Femur (tissue), 1 donor: ENCODE data around the gene ABI1.
"Not testable (repeated sequence)": the region's sequence is repeated elsewhere in the genome, so short reads cannot be mapped to it uniquely, and the experiment has no call there.

Experiments
- DNase-seq: peaks from one replicate; pipeline ENCODE4 v3.0.0-alpha.2; 2017

ABI1 gene

DNA sequence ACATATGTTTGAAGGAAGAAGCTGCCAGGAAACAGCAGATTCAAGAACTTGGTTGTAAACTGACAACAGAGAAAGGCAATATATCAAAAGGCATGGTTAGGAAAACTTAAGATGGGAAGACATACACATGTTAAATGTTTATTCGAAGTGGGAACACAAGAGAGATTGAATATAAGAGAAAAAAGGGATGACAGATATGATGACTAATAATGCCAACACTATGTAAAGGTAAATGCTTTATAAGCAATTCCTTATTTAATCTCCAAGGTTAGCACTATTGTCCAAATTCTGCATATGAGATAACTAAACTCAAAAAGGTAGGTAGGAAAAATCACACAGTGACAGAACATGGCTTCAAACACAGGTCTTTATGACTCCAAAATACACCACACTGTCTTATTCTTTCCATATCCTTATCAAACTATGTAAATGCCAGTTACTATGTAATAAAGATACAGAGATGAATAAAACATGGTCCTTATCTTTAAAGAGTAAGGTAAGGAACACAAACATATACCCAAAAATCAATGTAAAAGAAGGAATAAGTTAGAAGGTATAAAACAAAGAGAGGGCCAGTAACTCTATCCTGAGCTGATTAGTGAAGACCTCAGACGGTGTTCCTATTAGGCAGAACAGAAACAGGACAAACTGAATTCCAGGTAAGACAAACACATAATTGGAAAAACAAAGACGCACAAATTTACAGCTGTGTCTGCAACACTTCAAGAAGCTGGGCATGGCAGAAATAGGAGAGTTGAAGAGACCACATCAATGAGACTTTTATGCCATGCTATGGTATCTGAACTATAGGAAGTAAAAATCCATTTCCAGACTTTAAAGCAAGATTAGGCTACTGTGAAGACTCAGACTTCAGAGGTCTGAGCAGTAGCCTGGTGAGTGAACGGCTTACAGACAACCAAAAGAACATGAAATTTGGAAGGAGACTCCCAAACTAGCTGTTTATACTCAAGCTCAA, 56.1 kb downstream of the ABI1 start:
- DNase-seq = no peak

GRCh38 chr10:26803849-26804248, 56.9 kb downstream of the ABI1 start:
- no peak for DNase-seq

- DNase-seq = no peak
Measured at GRCh38 chr10:26802527-26802926, 58.2 kb downstream of the ABI1 start.

DNA sequence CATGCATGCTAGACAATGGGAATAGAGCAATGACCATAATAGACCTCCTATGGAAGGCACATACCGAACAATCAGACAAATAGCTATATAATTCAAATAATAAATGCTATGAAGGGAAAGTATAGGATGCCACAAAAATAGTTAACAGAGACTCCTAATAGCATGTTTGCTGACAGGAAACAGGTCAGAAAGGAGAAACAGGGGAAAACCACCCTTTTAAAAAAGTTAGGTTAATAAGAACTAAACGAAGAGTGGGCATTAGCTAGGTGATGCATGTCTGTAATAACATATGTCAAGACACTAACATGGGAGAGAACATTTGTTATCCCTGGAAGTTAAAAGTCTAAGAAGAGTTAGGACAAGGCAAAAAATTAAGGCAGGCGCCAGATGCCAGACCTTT, 58.9 kb downstream of the ABI1 start:
- no peak for DNase-seq

- no peak for DNase-seq
Measured at GRCh38 chr10:26801274-26801673, 59.5 kb downstream of the ABI1 start.

DNA sequence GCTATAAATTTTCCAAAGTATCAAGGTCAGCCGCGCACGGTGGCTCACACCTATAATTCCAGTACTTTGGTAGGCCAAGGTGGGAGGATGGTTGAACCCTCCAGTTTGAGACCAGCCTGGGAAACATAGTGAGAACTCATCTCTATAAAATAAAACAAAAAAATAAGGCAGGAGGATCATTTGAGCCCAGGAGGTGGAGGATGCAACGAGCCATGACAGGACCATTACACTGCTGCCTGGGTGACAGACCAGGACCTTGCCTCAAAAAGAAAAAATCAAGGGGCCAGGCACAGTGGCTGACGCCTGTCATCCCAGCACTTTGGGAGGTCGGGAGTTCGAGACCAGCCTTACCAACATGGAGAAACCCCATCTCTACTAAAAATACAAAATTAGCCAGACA, 60.3 kb downstream of the ABI1 start:
- no peak for DNase-seq

DNA sequence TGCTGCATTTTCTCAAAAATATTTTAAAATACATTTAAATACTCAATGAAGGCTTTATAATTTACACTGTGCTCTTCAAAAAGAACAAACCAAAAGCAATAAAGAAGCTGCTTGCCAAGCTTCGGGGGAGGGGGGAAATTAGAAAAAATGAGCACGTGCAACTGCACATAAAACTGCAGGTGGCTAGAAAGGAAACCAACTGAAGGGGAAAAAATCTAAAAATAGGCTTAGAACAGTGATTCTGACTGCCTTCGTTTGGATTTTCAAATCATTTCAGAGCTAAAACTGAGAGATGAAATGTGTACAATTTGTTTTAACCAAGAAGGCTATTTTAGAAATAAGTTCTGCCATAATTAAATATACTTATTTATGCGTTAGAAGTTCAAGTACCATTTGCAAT, 61.4 kb downstream of the ABI1 start:
- no peak for DNase-seq

DNA sequence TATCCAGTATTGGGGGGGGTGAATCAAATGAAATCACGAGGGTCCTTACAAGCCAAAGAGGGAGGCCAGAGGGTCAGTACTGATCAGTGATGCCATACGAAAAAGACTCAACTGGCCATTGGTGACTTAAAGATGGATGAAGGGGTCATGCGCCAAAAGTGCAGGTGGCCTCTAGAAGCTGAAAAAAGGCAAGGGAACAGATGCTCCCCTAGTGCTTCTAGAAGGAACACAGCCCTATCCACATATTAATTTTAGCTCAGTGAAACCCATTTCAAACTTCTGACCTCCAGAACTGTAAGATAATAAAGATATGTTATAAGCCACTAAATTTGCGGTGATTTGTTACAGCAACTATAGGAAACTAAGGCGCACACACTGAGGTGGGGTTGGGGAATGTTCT, 62.5 kb downstream of the ABI1 start:
- DNase-seq = no peak

GRCh38 chr10:26797340-26797739, 63.4 kb downstream of the ABI1 start:
- DNase-seq = no peak

DNA sequence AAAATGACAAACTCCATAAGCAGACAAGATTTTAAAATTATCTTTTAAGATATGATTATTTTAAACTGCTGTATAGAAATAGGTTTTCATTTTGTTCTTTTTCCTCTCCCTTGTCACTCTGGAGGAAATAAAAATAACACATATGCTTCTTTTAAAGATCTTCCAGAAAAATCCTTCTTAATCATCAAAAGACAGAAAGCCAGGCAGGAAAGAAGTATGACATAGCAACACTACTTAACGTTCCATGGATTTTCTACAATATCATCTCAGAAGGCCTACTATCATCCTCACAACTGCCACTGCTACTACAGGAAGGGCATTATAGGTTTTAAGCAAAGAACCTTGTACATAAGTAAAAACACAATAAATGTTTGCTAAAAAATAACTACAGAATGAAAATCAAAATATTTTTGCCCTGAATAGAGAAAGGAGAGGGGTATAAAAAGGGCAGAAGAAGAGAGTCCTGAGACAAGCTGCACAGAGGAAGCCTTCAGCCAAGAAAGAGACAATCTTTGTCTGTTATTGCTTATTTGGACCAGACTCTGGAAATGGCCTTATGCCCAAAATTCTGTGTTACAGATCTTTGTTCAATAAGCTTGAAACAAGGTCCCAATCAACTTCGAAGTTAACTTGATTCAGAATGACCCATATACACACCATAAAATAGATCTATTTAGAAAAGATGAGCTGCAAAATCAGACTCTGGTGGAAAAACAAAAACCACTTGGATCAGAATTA, 67.8 kb downstream of the ABI1 start:
- no peak for DNase-seq

- no peak for DNase-seq
Measured at GRCh38 chr10:26790221-26790995, 70.3 kb downstream of the ABI1 start.

GRCh38 chr10:26789779-26790178, 71.0 kb downstream of the ABI1 start:
- DNase-seq = not testable (repeated sequence)

DNA sequence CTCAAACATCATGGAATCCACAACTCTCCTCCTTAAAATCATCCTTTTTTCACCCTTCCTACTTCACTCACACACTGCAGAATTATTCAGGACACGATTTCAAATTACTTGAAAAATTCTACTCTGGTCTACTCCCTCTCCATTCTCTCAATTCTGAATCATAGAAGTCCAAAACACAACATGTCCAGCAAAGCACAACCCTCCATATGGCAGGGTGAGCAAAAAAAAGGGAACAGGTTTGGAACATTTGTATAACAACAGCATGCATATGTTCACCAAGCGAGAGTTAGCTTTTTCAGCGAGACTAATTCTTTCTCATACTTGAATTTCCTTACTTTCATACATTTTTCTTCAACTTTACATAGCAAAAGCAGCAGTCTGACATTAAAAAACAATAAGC, 73.4 kb downstream of the ABI1 start:
- no peak for DNase-seq

GRCh38 chr10:26781797-26782196, 79.0 kb downstream of the ABI1 start:
- DNase-seq = no peak

DNA sequence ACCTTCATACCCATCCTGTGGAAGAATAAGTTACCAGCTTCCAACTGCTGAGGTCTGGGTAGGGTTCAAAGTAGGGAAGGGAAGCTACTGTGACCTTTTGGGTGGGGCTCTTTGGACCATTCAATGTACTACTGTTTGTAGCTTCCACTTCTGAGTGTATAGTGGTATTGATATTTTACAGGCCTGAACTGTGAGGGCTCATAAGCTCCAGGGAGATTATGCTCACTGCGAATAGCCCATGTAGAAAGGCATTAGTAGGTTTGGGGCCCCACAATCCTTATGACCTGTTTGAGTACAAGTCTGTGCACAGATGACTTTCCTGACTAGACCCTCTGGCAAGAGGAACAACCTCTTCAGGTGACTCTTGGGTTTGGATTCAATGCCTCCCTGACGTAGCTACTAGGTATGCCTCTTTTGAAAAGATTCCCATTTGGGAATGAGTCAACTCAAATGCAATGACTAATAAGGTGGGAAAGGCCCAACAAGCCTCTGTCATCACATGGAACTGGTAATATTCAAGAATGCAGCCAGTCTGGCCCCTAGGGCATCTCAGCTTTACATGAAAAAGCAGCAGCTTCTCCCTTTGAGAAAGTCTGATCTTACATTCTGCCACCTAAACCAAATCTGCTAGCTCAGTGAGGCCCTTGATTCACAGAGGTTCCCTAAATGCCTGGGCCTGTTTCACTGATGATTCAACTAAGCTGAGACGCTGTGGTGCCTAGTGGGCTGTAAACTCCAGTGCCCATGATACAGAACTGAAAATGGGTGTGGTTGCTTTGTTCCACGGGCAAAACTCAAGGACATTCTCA, 79.8 kb downstream of the ABI1 start:
- DNase-seq = no peak

- no peak for DNase-seq
Measured at GRCh38 chr10:26780106-26780792, 80.5 kb downstream of the ABI1 start.

DNA sequence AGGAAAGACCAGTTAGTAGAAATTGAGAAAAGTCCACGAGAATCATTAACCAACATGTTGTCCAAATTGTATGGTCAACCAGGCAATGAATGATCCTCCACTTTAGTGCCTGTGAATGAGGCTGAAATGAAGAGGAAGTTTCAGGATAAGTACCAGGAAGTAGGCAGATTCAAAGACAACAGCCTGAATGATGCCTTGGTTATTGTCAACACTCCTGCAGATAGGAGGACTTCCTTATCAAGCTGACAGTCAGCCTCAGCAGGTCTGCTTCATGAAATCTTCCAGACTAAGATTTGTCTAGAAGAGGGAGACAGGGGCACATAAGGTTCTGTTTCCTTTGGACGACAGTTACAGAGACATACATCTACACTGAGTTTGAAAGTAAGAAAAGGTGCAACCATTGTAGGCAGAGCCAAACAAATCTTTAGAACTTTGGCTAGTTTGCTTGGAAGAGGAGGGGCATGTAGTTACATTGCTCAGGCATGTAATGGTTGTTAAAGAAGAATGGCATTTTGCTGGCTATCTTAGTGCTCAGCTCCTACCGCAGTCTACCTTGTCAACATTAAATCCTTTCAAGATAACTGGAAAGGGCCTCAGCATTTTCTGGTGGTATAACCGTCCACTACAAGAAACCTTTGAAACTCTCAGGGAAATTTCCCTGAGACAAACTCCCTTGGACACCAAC, 81.4 kb downstream of the ABI1 start:
- no peak for DNase-seq

DNA sequence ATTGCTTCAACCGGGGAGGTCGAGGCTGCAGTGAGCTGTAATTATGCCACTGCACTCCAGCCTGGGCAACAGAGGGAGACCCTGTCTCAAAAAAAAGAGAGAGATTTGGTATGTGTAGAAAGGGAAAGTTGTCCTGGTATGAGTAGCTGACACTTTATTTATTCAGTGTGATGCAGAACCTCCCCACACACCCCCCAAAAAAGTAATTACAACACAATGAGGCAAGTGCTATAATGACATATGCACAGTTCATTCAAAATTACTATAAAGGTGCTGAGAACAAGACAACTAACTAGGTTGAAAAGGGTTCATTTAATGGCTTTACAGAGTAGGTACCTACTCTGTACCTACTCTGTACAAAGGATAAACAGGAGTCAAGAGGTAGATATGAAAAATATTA, 83.1 kb downstream of the ABI1 start:
- no peak for DNase-seq

DNA sequence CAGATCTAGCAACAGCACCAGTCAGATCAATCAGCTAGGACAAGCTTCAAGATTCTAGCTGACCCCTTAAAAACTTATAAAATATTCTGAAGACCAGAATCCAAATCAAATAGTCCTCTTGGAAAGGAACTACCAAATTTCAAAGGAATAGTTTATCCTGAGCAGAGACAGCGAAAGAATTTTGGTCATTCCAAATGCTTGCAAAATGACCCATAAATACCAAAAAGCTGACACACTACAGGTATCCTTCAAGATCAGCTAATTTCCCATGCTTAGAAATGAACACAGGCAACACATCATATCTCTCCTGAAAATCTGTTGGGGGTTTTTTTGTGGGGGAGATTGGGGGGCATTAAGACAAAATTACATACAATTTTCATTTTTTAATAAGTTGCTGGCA, 84.5 kb downstream of the ABI1 start:
- no peak for DNase-seq

DNA sequence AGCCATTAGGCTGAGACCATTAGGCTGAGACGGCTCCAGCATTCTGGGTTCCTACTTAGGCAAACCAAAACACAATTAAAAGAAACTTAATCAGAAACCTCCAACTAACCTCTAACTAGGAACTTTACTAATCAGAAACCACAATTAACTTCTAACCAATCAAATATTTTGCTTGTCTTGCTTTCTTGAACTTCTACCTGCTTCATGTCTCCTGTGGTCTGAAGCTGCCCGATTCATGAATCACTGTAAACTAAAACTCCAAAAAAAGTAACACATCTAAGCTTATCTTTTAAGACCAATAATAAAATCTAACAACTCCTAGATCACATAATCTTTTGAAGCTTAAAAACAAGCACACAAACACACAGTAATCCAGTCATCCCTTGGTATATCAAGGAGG, 87.1 kb downstream of the ABI1 start:
- no peak for DNase-seq

DNA sequence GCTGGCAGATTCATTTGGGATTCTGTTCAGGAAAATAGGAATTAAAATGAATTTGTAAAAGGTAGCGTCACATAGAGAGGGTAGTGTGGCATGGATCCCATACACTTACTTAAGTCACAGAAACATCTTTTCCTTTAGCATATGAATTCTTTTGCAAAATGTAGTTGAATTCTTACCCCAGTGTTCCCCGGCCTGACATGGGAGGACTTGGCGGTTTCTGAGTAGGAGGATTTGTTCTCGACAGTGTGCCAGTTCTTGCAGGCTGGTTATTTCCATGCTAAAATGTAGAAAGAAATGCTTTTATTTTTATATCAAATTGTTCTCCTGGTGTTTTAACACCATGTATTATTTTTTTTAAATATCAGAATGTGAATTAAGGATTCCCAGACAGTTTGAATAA, 90.7 kb downstream of the ABI1 start:
- no peak for DNase-seq
